ENCODE results near the gene ENOX1. TPM values are rescaled to one million over a fixed set of nuclear protein-coding genes. Genes with fewer than 3 reads are reported as not detected.

Gene ENOX1
- total and polyA plus RNA-seq, 2 donors (not counting 3 experiments of a cell fraction or from before 2014, with no cell fraction given) = 0.17 to 0.97 TPM

GRCh38 chr13:43510956-43511901 is 275.5 kb downstream of the ENOX1 start:
- Histone ChIP-seq H3K9me3 (replicated peaks; ENCODE audit: control insufficient read depth, insufficient read depth, low read length) (no peaks in the 10 kb centered on the region), H3K9me1 (replicated peaks; ENCODE audit: control insufficient read depth, extremely low read depth, insufficient read depth, low read length) (no peaks in the 10 kb centered on the region), H3K27me3 (ENCODE audit: control insufficient read depth in 2 of 2, insufficient read depth in 2 of 2, low read length in 2 of 2) (no peaks in the 10 kb centered on the region), H3K4me2 (ENCODE audit: insufficient read depth, low read length) (no peak overlapping the region), H4K20me1 (replicated peaks; ENCODE audit: control insufficient read depth, extremely low read depth, insufficient read depth, low read length) (no peaks in the 10 kb centered on the region), H3K36me3 (ENCODE audit: control insufficient read depth in 2 of 2, extremely low read depth in 1 of 2, insufficient read depth in 2 of 2, low read length in 2 of 2) (no peaks in the 10 kb centered on the region), H3K27ac (ENCODE audit: insufficient read depth, low read depth, low read length) (no peak overlapping the region), H3K4me1 (ENCODE audit: control insufficient read depth, extremely low read depth, insufficient read depth, low read length) (no peaks in the 10 kb centered on the region), H3K9ac (replicated peaks; ENCODE audit: extremely low read depth, insufficient read depth, low read length) (no peak overlapping the region), H3K4me3 (replicated peaks in 1 of 3; ENCODE audit: insufficient read depth in 1 of 3, low read depth in 1 of 3, low read length in 3 of 3) (no peak overlapping the region), H2AFZ (ENCODE audit: low read depth, low read length) (no peak overlapping the region), H3K79me2 (ENCODE audit: control insufficient read depth, insufficient read depth, low read length) (no peaks in the 10 kb centered on the region)
- TF ChIP-seq CTCF (IDR thresholded peaks at IDR 0.05; ENCODE audit: extremely low read depth in 1 of 2, insufficient read depth in 1 of 2, low read depth in 1 of 2, low read length in 2 of 2) (no peak), JUN (IDR thresholded peaks at IDR 0.05; ENCODE audit: borderline replicate concordance, insufficient read depth, insufficient read length, low read depth) (no peak), GATA2 (IDR thresholded peaks at IDR 0.05; ENCODE audit: insufficient read depth, insufficient read length, low read depth, low read length) (no peak), POLR2AphosphoS5 (IDR thresholded peaks at IDR 0.05; ENCODE audit: insufficient read depth, low read depth, low read length) (no peak), EZH2 (IDR thresholded peaks at IDR 0.05; ENCODE audit: borderline replicate concordance, low read depth, low read length, severe bottlenecking) (no peak), MYC (IDR thresholded peaks at IDR 0.05; ENCODE audit: low read depth, low read length) (no peak)
- TF ChIP-seq, protein P1, sequence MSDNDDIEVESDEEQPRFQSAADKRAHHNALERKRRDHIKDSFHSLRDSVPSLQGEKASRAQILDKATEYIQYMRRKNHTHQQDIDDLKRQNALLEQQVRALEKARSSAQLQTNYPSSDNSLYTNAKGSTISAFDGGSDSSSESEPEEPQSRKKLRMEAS (IDR thresholded peaks at IDR 0.05; ENCODE audit: insufficient read depth, insufficient read length) = no peak
- ChIA-PET POLR2A (no interaction called here), CTCF (interaction anchor here (1.2 kb wide), 1 partner anchor 80 kb away, joined by 3 read pairs; no protein-coding TSS in a partner anchor)
- FAIRE-seq (no peak), DNase-seq (ENCODE audit: low read depth, low spot score) (no peak)
- dilution Hi-C loops (cut with MboI; ENCODE audit: extremely low pct_ligation_motif_present, low sequenced_read_pairs) = no loop called here
- intact Hi-C loops (cut with micrococcal nuclease) = no loop called here
- BruUV-seq (replicated peaks) = no TSS peak
